Adipose tissue (tissue), 3 donors: Measurements from ENCODE around the gene PTBP3. TPM values are rescaled to one million over a fixed set of nuclear protein-coding genes. Genes with fewer than 3 reads are reported as not detected.

Experiments
- polyA plus RNA-seq, 3 donors: library from polyadenylated mRNA; stranded (reverse); fragments of 200-250 nt; gene quantifications; one replicate each; pipeline ENCODE4 v1.2.3, GENCODE V29; 2013
- donor health status: healthy with polysubstance abuse.
- donor health status: Bipolar disorder and iron deficiency.
- donor health status: healthy.

PTBP3 gene
- polyA plus RNA-seq, 3 donors = 7.2 to 15.1 (median 11.3) TPM

Other genes with a start within 250 kb of the PTBP3 start
- 1 to 10 TPM; 2.9 to 6.5 (median 5.7) TPM for gene SUSD1, start 158.3 kb downstream of the PTBP3 start, polyA plus RNA-seq
- gene HSDL2, start 46.5 kb upstream of the PTBP3 start, polyA plus RNA-seq = 10 to 100 TPM; 16.7 to 63.0 (median 40.2) TPM
- 1 to 10 TPM in 1 of 3 donors, under 1 TPM in 2; 0.82 to 1.2 (median 0.90) TPM for gene KIAA1958, start 153.2 kb upstream of the PTBP3 start, polyA plus RNA-seq